ENCODE results near the gene CSNK1E. TPM values are rescaled to one million over a fixed set of nuclear protein-coding genes. Genes with fewer than 3 reads are reported as not detected.

Gene CSNK1E
- total and polyA plus RNA-seq, 2 of the 4 experiments (the other 2 are of a cell fraction), result 116 to 276 TPM

- Histone ChIP-seq H3K9ac (ENCODE audit: low read depth, low read length) (no peak overlapping the region), H2BK20ac (ENCODE audit: low read depth, low read length) (no peak overlapping the region), H3K18ac (ENCODE audit: low read depth, low read length) (no peak overlapping the region), H3K4me3 (ENCODE audit: insufficient read depth, low read depth, low read length) (no peak overlapping the region), H2AFZ (replicated peaks; ENCODE audit: low read length, poor library complexity) (no peak overlapping the region), H2AK5ac (ENCODE audit: low read depth, low read length) (no peak overlapping the region), H3K36me3 (ENCODE audit: control insufficient read depth, insufficient read depth, low read length) (no peaks in the 10 kb centered on the region), H2BK15ac (ENCODE audit: low read depth, low read length) (no peak overlapping the region), H4K5ac (ENCODE audit: low read depth, low read length) (no peak overlapping the region), H3K4me1 (ENCODE audit: control insufficient read depth, insufficient read depth, low read length) (no peaks in the 10 kb centered on the region), H3K79me1 (ENCODE audit: low read depth in 1 of 2, low read length in 2 of 2) (0 out of 4 replicates have a peak, but pooled peaks cover 0 to 3% of the 10 kb centered on the region in 2 experiments), H3K27ac (ENCODE audit: insufficient read depth, low read length) (no peak overlapping the region), H3K4me2 (ENCODE audit: low read depth, low read length) (no peak overlapping the region), H3K4ac (ENCODE audit: low read depth, low read length) (no peak overlapping the region), H2BK5ac (ENCODE audit: low read depth, low read length, poor library complexity, severe bottlenecking) (no peak overlapping the region), H2BK120ac (ENCODE audit: low read depth, low read length) (no peak overlapping the region), H3K23ac (ENCODE audit: low read depth, low read length) (no peak overlapping the region), H3K9me1 (ENCODE audit: insufficient read depth, low read length) (peaks cover 6% of the 10 kb centered on the region; the same call in 1 of the 2 replicates), H4K8ac (ENCODE audit: low read depth in 2 of 2, low read length in 2 of 2) (no peak overlapping the region), H2AK9ac (replicated peaks; ENCODE audit: low read depth, low read length, poor library complexity) (no peak overlapping the region), H3K9me3 (ENCODE audit: control insufficient read depth, insufficient read depth, low read length) (no peaks in the 10 kb centered on the region), H3K56ac (ENCODE audit: extremely low read depth, insufficient read depth, low read length) (no peak overlapping the region), H3K27me3 (ENCODE audit: control insufficient read depth, insufficient read depth, low read length) (no peaks in the 10 kb centered on the region), H4K20me1 (ENCODE audit: insufficient read depth, low read length) (peaks cover under 1% of the 10 kb centered on the region; the same call in 1 of the 2 replicates), H4K91ac (ENCODE audit: insufficient read depth, low read depth, low read length) (no peak overlapping the region), H3K14ac (replicated peaks; ENCODE audit: low read depth, low read length) (no peak overlapping the region)
- no TSS peak for BruUV-seq (replicated peaks)
- 86% methylated on average over 5 of the region's 14 CpGs; no CpG with 5 or more reads in 1 of the 2 experiments for WGBS, 2 experiments (ENCODE audit: extremely low coverage in 2 of 2, insufficient read length in 1 of 2)
- no peak for ATAC-seq (ENCODE audit: low read depth)
- ChIA-PET POLR2A (ENCODE audit: unreplicated experiment) (interaction anchor here (0.5 to 0.6 kb wide), 2 partner anchors 43 to 212 kb away, joined by 3 to 4 read pairs; no protein-coding TSS in a partner anchor), CTCF (no interaction called here)
- in situ Hi-C loops (cut with MboI; ENCODE audit: low sequenced_read_pairs), result no loop called here
- DNase-seq, result peak; percentile 29
- intact Hi-C loops (cut with micrococcal nuclease), result no loop called here
- TF ChIP-seq CTCF (conservative IDR thresholded peaks at IDR 0.05; ENCODE audit: low read depth, low read length) (no peak), ELK1 (IDR thresholded peaks at IDR 0.05; ENCODE audit: borderline replicate concordance, low read depth, low read length) (no peak), MAZ (IDR thresholded peaks at IDR 0.05; ENCODE audit: borderline replicate concordance, low read depth, low read length) (no peak), MAFK (IDR thresholded peaks at IDR 0.05; ENCODE audit: low read depth, low read length) (no peak), MXI1 (IDR thresholded peaks at IDR 0.05; ENCODE audit: borderline replicate concordance, low read depth, low read length) (no peak), BHLHE40 (IDR thresholded peaks at IDR 0.05; ENCODE audit: low read depth, low read length) (no peak), FOS (IDR thresholded peaks at IDR 0.05; ENCODE audit: low read depth, low read length) (no peak), SMC3 (IDR thresholded peaks at IDR 0.05; ENCODE audit: low read depth, low read length) (no peak), USF2 (IDR thresholded peaks at IDR 0.05; ENCODE audit: low read depth, low read length) (no peak), CHD1 (IDR thresholded peaks at IDR 0.05; ENCODE audit: low read depth, low read length) (no peak)
- dilution Hi-C loops (cut with HindIII; ENCODE audit: low sequenced_read_pairs, unreplicated experiment), result no loop called here
Observed at GRCh38 chr22:38347944-38348750, 30.9 kb upstream of the CSNK1E start.

All from IMR-90 (cell line).